ENCODE measurements around the gene LRRFIP2.
"Not testable (repeated sequence)": the region's sequence is repeated elsewhere in the genome, so short reads cannot be mapped to it uniquely, and the experiment has no call there.

Gene LRRFIP2

GRCh38 chr3:37174532-37175126, at the start of gene LRRFIP2:
Gene LRRFIP2, minus strand, starts transcription at chr3:37174582. Its CDS starts 25,599 bp downstream, at chr3:37148983.
- H3K4me3 ChIP-seq (ENCODE audit: low read depth, low read length), result peak within 1 kb of the TSS; percentile 92

GRCh38 chr3:37223576-37223975, 49.2 kb upstream of the LRRFIP2 start:
- no peak overlapping the region for H3K4me3 ChIP-seq (ENCODE audit: low read depth, low read length)

- H3K4me3 ChIP-seq (ENCODE audit: low read depth, low read length), result no peak overlapping the region
Measured at GRCh38 chr3:37223141-37223558, 48.8 kb upstream of the LRRFIP2 start.

GRCh38 chr3:37222542-37222941, 48.2 kb upstream of the LRRFIP2 start:
- H3K4me3 ChIP-seq (ENCODE audit: low read depth, low read length), result not testable (repeated sequence)

- H3K4me3 ChIP-seq (ENCODE audit: low read depth, low read length), result no peak overlapping the region
Measured at GRCh38 chr3:37221407-37221806, 47.0 kb upstream of the LRRFIP2 start.

GRCh38 chr3:37219266-37219665, 44.9 kb upstream of the LRRFIP2 start:
- H3K4me3 ChIP-seq (ENCODE audit: low read depth, low read length), result no peak overlapping the region

GRCh38 chr3:37218206-37218605, 43.8 kb upstream of the LRRFIP2 start:
- H3K4me3 ChIP-seq (ENCODE audit: low read depth, low read length), result no peak overlapping the region

GRCh38 chr3:37217098-37217849, 42.9 kb upstream of the LRRFIP2 start:
- H3K4me3 ChIP-seq (ENCODE audit: low read depth, low read length), result no peak overlapping the region

- H3K4me3 ChIP-seq (ENCODE audit: low read depth, low read length), result no peak overlapping the region
Measured at GRCh38 chr3:37216597-37217097, 42.3 kb upstream of the LRRFIP2 start.

GRCh38 chr3:37214076-37214475, 39.7 kb upstream of the LRRFIP2 start:
- no peak overlapping the region for H3K4me3 ChIP-seq (ENCODE audit: low read depth, low read length)

- H3K4me3 ChIP-seq (ENCODE audit: low read depth, low read length), result no peak overlapping the region
Measured at GRCh38 chr3:37210230-37210629, 35.8 kb upstream of the LRRFIP2 start.

- H3K4me3 ChIP-seq (ENCODE audit: low read depth, low read length), result not testable (repeated sequence)
Measured at GRCh38 chr3:37208576-37208975, 34.2 kb upstream of the LRRFIP2 start.

GRCh38 chr3:37208008-37208407, 33.6 kb upstream of the LRRFIP2 start:
- H3K4me3 ChIP-seq (ENCODE audit: low read depth, low read length), result not testable (repeated sequence)

GRCh38 chr3:37206041-37206440, 31.7 kb upstream of the LRRFIP2 start:
- H3K4me3 ChIP-seq (ENCODE audit: low read depth, low read length), result not testable (repeated sequence)

- no peak overlapping the region for H3K4me3 ChIP-seq (ENCODE audit: low read depth, low read length)
Measured at GRCh38 chr3:37204314-37204713, 29.9 kb upstream of the LRRFIP2 start.

- H3K4me3 ChIP-seq (ENCODE audit: low read depth, low read length), result no peak overlapping the region
Measured at GRCh38 chr3:37202035-37202434, 27.7 kb upstream of the LRRFIP2 start.

- no peak overlapping the region for H3K4me3 ChIP-seq (ENCODE audit: low read depth, low read length)
Measured at GRCh38 chr3:37200141-37200540, 25.8 kb upstream of the LRRFIP2 start.

GRCh38 chr3:37198996-37199395, 24.6 kb upstream of the LRRFIP2 start:
- H3K4me3 ChIP-seq (ENCODE audit: low read depth, low read length), result no peak overlapping the region

GRCh38 chr3:37198547-37198946, 24.2 kb upstream of the LRRFIP2 start:
- H3K4me3 ChIP-seq (ENCODE audit: low read depth, low read length), result no peak overlapping the region

- H3K4me3 ChIP-seq (ENCODE audit: low read depth, low read length), result no peak overlapping the region
Measured at GRCh38 chr3:37197810-37198371, 23.5 kb upstream of the LRRFIP2 start.

GRCh38 chr3:37194533-37194932, 20.2 kb upstream of the LRRFIP2 start:
- no peak overlapping the region for H3K4me3 ChIP-seq (ENCODE audit: low read depth, low read length)

- H3K4me3 ChIP-seq (ENCODE audit: low read depth, low read length), result no peak overlapping the region
Measured at GRCh38 chr3:37190667-37191066, 16.3 kb upstream of the LRRFIP2 start.

All from iPS-11a (cell line).